A673 (cell line): ENCODE results near the gene HGF.

ENCODE experiments used
- EZH2 ChIP-seq: fragments of 200-600 bp; sonication (generic); IDR thresholded peaks from 2 replicates; pipeline ENCODE4 v1.6.1; 2017; ENCODE audit warnings: borderline replicate concordance, low read depth, mild to moderate bottlenecking, mixed read lengths, antibody characterized with exemption, low read length; ENCODE audit not compliant: poor library complexity, severe bottlenecking
- TF ChIP-seq, protein P1 (sequence below): fragments of 300-800, 200-600 bp; sonication (generic); conservative IDR thresholded peaks from 2 replicates; pipeline ENCODE4 v1.5.1; 2017; ENCODE audit warnings: low read depth, mild to moderate bottlenecking, antibody characterized with exemption, low read length, moderate library complexity, mixed read lengths

DNA sequence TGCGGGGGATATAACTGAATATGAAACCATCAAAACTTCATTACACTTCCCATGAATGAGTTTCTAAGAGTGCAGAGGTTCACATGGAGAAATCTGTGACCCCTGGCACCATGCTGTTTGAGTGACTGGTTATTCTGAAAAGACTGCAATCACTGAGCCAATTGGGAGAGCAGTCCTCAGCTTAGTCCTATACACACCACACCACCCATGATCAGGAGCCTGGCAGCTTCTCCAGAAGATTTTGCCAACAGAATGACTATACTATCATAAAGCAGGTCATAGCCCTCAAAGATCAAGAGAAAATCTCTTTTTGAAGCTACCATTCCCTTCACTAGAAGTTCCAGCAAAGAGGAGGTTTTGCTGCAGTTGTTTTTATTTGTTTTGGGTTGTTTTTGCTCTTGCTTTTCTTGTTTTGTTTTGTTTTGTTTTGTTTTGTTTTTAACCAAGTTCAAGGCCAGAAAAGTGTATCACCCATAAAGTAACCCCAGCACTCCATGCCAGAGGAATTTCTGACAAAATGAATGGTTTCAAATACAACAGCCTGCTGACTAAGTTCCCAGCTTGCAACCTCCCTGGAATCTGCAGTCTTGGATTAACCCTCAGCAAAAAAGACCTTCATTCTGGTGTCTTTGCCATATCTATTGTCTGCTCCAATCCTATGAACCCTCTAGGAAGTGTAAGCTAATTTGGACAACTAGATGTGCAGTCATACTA lies 19.7 kb upstream of the HGF start:
- TF ChIP-seq, protein P1, sequence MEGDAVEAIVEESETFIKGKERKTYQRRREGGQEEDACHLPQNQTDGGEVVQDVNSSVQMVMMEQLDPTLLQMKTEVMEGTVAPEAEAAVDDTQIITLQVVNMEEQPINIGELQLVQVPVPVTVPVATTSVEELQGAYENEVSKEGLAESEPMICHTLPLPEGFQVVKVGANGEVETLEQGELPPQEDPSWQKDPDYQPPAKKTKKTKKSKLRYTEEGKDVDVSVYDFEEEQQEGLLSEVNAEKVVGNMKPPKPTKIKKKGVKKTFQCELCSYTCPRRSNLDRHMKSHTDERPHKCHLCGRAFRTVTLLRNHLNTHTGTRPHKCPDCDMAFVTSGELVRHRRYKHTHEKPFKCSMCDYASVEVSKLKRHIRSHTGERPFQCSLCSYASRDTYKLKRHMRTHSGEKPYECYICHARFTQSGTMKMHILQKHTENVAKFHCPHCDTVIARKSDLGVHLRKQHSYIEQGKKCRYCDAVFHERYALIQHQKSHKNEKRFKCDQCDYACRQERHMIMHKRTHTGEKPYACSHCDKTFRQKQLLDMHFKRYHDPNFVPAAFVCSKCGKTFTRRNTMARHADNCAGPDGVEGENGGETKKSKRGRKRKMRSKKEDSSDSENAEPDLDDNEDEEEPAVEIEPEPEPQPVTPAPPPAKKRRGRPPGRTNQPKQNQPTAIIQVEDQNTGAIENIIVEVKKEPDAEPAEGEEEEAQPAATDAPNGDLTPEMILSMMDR: no peak
- no peak for TF ChIP-seq EZH2
